Measurements from ENCODE around the gene BHLHE41. TPM values are rescaled to one million over a fixed set of nuclear protein-coding genes. Genes with fewer than 3 reads are reported as not detected.

The BHLHE41 gene
- total and polyA plus RNA-seq, 9 of the 15 experiments (the other 6 are each of a cell fraction or from before 2014, with no cell fraction given), result not detected

DNA sequence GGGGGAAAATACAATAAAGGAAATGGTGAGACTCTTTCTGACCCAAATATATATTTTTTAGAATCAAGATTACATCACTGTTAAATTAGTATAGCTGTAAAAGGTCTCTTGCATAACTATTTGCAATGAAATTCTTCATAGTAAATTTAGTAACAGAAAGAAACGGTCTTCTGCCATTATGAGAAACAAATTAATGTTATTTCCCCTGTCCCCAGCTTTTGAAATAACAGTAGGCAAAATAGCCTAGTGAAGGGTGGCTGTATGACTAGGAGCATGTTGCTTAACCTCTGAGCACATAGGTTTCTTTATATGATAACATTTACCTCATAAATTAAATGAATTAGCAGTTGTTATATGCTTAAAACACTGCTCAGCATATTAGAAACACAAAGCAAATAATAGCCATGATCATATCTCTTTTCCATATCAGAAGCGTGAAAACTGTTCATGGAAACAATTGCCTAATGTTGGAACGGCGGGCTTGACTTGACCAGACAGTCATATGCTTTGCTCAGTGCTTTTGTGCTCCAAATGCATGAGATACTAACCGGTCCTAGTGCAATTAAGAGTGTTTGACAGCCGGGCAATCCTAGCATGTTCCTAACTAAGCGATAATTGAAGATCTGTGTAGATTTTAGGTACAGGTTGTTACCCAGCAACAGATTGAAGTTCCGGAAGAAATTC lies 24.0 kb downstream of the BHLHE41 start:
- no TSS peak for BruUV-seq (replicated peaks)
- Histone ChIP-seq H3K36me3 (ENCODE audit: control insufficient read depth, insufficient read depth, low read length) (no peaks in the 10 kb centered on the region), H3K4me1 (replicated peaks in 1 of 2; ENCODE audit: control insufficient read depth in 2 of 2, insufficient read depth in 2 of 2, low read length in 2 of 2) (no peaks in the 10 kb centered on the region), H4K20me1 (replicated peaks; ENCODE audit: control insufficient read depth, insufficient read depth, low read length) (no peaks in the 10 kb centered on the region), H3K9ac (ENCODE audit: insufficient read depth in 1 of 2, low read depth in 2 of 2, low read length in 2 of 2) (no peak overlapping the region), H3K9me3 (replicated peaks; ENCODE audit: control insufficient read depth, insufficient read depth, low read depth, low read length) (no peaks in the 10 kb centered on the region), H3K27ac (ENCODE audit: extremely low read depth, low read depth, low read length) (no peak overlapping the region), H3K27me3 (ENCODE audit: control insufficient read depth in 2 of 2, insufficient read depth in 2 of 2, low read length in 2 of 2) (peaks cover 5 to 12% of the 10 kb centered on the region in 2 experiments; a peak in 3 of 5 replicates), H3K4me3 (no peak overlapping the region), H3K9me1 (ENCODE audit: control insufficient read depth, insufficient read depth, low read length) (no peaks in the 10 kb centered on the region), H2AFZ (ENCODE audit: low read depth, low read length) (no peak overlapping the region), H3K79me2 (ENCODE audit: control insufficient read depth, insufficient read depth, low read length) (no peaks in the 10 kb centered on the region), H3K4me2 (ENCODE audit: insufficient read depth, low read length) (no peak overlapping the region)
- CTCF ChIA-PET (ENCODE audit: low intra/inter-chr PET ratio), result no interaction called here
- in situ Hi-C loops (cut with MboI) (no loop called here), intact Hi-C loops (cut with micrococcal nuclease) (no loop called here)
- no peak for DNase-seq (ENCODE audit: extremely low read depth in 1 of 4, low spot score in 3 of 4)
- no peak for FAIRE-seq
- POLR2A ChIA-PET, result no interaction called here
- no peak for ATAC-seq
- TF ChIP-seq EHMT2 (IDR thresholded peaks at IDR 0.05) (no peak), ZKSCAN8 (CRISPR knock-in tag; IDR thresholded peaks at IDR 0.05) (no peak), SMARCE1 (IDR thresholded peaks at IDR 0.05) (no peak), TAF9B (IDR thresholded peaks at IDR 0.05; ENCODE audit: partially characterized antibody) (no peak), DMBX1 (CRISPR knock-in tag; IDR thresholded peaks at IDR 0.05; ENCODE audit: borderline replicate concordance) (no peak), ZNF41 (CRISPR knock-in tag; conservative IDR thresholded peaks at IDR 0.05) (no peak), ZNF124 (CRISPR knock-in tag; IDR thresholded peaks at IDR 0.05) (no peak), KLF1 (tag; IDR thresholded peaks at IDR 0.05) (no peak), POLR2AphosphoS2 (IDR thresholded peaks at IDR 0.05; ENCODE audit: low read length) (no peak), ESRRB (CRISPR knock-in tag; IDR thresholded peaks at IDR 0.05; ENCODE audit: borderline replicate concordance) (no peak), PPARD (CRISPR knock-in tag; IDR thresholded peaks at IDR 0.05) (no peak)
- TF ChIP-seq, protein P1, sequence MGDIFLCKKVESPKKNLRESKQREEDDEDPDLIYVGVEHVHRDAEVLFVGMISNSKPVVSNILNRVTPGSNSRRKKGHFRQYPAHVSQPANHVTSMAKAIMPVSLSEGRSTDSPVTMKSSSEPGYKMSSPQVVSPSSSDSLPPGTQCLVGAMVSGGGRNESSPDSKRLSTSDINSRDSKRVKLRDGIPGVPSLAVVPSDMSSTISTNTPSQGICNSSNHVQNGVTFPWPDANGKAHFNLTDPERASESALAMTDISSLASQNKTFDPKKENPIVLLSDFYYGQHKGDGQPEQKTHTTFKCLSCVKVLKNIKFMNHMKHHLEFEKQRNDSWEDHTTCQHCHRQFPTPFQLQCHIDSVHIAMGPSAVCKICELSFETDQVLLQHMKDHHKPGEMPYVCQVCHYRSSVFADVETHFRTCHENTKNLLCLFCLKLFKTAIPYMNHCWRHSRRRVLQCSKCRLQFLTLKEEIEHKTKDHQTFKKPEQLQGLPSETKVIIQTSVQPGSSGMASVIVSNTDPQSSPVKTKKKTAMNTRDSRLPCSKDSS (IDR thresholded peaks at IDR 0.05; ENCODE audit: low read depth, partially characterized antibody), result no peak
- TF ChIP-seq, protein P2, sequence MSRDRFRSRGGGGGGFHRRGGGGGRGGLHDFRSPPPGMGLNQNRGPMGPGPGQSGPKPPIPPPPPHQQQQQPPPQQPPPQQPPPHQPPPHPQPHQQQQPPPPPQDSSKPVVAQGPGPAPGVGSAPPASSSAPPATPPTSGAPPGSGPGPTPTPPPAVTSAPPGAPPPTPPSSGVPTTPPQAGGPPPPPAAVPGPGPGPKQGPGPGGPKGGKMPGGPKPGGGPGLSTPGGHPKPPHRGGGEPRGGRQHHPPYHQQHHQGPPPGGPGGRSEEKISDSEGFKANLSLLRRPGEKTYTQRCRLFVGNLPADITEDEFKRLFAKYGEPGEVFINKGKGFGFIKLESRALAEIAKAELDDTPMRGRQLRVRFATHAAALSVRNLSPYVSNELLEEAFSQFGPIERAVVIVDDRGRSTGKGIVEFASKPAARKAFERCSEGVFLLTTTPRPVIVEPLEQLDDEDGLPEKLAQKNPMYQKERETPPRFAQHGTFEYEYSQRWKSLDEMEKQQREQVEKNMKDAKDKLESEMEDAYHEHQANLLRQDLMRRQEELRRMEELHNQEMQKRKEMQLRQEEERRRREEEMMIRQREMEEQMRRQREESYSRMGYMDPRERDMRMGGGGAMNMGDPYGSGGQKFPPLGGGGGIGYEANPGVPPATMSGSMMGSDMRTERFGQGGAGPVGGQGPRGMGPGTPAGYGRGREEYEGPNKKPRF (IDR thresholded peaks at IDR 0.05; ENCODE audit: low read depth, low read length), result no peak
- TF ChIP-seq, protein P3, sequence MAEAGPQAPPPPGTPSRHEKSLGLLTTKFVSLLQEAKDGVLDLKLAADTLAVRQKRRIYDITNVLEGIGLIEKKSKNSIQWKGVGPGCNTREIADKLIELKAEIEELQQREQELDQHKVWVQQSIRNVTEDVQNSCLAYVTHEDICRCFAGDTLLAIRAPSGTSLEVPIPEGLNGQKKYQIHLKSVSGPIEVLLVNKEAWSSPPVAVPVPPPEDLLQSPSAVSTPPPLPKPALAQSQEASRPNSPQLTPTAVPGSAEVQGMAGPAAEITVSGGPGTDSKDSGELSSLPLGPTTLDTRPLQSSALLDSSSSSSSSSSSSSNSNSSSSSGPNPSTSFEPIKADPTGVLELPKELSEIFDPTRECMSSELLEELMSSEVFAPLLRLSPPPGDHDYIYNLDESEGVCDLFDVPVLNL (CRISPR knock-in tag; IDR thresholded peaks at IDR 0.05; ENCODE audit: low read depth), result no peak
- WGBS (ENCODE audit: insufficient coverage, low coverage, missing lambda C conversion rate), result 6% methylated on average over 8 of the region's 8 CpGs

Data from K562 (cell line).